ENCODE data around the gene PLCG1. TPM values are rescaled to one million over a fixed set of nuclear protein-coding genes. Genes with fewer than 3 reads are reported as not detected.

The PLCG1 gene
- total RNA-seq, 1 experiment from 2014 or later = 45.6 TPM

DNA sequence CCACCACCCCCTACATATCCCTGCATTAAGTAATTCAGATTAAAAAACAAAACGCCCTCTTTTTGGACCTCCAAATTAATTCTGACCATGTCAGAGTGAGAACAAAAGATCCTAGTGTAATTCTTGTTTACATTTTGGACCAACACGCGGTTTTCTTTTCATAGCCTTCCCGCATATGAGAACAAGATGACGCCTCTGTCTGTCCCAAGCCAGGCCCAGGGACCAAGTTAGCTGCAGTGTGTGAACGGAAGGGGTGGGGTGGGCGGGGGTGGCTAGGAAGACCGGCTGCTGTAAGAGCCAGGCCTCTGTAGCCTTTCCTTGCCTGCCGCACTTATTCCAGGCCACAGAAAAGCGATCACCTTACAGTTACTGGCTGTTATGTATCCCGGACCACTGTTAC, 68.0 kb downstream of the PLCG1 start:
- Histone ChIP-seq H3K27ac (ENCODE audit: low read depth, low read length) (no peak overlapping the region), H3K9me2 (ENCODE audit: insufficient read depth) (no peaks in the 10 kb centered on the region), H3K9ac (ENCODE audit: low read length) (no peak overlapping the region), H3K79me2 (ENCODE audit: insufficient read depth, low read length) (no peaks in the 10 kb centered on the region), H3K36me3 (ENCODE audit: control insufficient read depth in 1 of 2, insufficient read depth in 2 of 2, low read length in 2 of 2) (no peaks in the 10 kb centered on the region), H3K9me3 (ENCODE audit: control insufficient read depth in 1 of 2, insufficient read depth in 1 of 2, low read depth in 1 of 2, low read length in 2 of 2) (no peaks in the 10 kb centered on the region), H3K4me2 (ENCODE audit: low read length) (no peak overlapping the region), H3K4me1 (ENCODE audit: control insufficient read depth in 1 of 2, insufficient read depth in 2 of 2, low read length in 2 of 2) (no peaks in the 10 kb centered on the region), H3K27me3 (ENCODE audit: insufficient read depth, low read length) (no peaks in the 10 kb centered on the region), H3K4me3 (replicated peaks in 1 of 2; ENCODE audit: low read depth in 1 of 2, low read length in 2 of 2) (no peak overlapping the region), H4K20me1 (ENCODE audit: insufficient read depth) (no peaks in the 10 kb centered on the region), H2AFZ (ENCODE audit: low read depth, low read length, poor library complexity, severe bottlenecking) (no peak overlapping the region)
- ChIA-PET RAD21 (ENCODE audit: low non-redundant PET in 1 of 2, low total read pairs in 2 of 2, uncharacterized antibody in 2 of 2, unreplicated experiment in 2 of 2) (no interaction called here), CTCF (no interaction called here), POLR2A (no interaction called here)
- no peak for TF ChIP-seq MAX (IDR thresholded peaks at IDR 0.05)
- TF ChIP-seq FOSL1 (IDR thresholded peaks at IDR 0.05; ENCODE audit: low read depth) = no peak
- TF ChIP-seq EZH2 (IDR thresholded peaks at IDR 0.05) = no peak
- TF ChIP-seq POLR2A (IDR thresholded peaks at IDR 0.05; ENCODE audit: borderline replicate concordance, extremely low read depth, insufficient read depth, insufficient read length) = no peak
- TF ChIP-seq SIN3A (IDR thresholded peaks at IDR 0.05; ENCODE audit: low read depth) = no peak
- TF ChIP-seq CEBPB (IDR thresholded peaks at IDR 0.05; ENCODE audit: low read depth) = no peak
- TF ChIP-seq, protein P1, sequence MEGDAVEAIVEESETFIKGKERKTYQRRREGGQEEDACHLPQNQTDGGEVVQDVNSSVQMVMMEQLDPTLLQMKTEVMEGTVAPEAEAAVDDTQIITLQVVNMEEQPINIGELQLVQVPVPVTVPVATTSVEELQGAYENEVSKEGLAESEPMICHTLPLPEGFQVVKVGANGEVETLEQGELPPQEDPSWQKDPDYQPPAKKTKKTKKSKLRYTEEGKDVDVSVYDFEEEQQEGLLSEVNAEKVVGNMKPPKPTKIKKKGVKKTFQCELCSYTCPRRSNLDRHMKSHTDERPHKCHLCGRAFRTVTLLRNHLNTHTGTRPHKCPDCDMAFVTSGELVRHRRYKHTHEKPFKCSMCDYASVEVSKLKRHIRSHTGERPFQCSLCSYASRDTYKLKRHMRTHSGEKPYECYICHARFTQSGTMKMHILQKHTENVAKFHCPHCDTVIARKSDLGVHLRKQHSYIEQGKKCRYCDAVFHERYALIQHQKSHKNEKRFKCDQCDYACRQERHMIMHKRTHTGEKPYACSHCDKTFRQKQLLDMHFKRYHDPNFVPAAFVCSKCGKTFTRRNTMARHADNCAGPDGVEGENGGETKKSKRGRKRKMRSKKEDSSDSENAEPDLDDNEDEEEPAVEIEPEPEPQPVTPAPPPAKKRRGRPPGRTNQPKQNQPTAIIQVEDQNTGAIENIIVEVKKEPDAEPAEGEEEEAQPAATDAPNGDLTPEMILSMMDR (IDR thresholded peaks at IDR 0.05 in 2 of 3, conservative IDR thresholded peaks at IDR 0.05 in 1 of 3; ENCODE audit: borderline replicate concordance in 1 of 3, insufficient read depth in 1 of 3, low read depth in 2 of 3, low read length in 2 of 3) = no peak
- TF ChIP-seq SP1 (IDR thresholded peaks at IDR 0.05; ENCODE audit: low read depth) = no peak
- no peak for TF ChIP-seq SRF (IDR thresholded peaks at IDR 0.05; ENCODE audit: low read depth)
- no peak for TF ChIP-seq TCF7L2 (IDR thresholded peaks at IDR 0.05; ENCODE audit: borderline replicate concordance, extremely low read depth, insufficient read depth, insufficient read length)
- no peak for TF ChIP-seq CBX3 (IDR thresholded peaks at IDR 0.05; ENCODE audit: low read depth)
- TF ChIP-seq ZNF274 (IDR thresholded peaks at IDR 0.05; ENCODE audit: low read depth, low read length) = no peak
- TF ChIP-seq ELF1 (IDR thresholded peaks at IDR 0.05; ENCODE audit: borderline replicate concordance, low read depth) = no peak
- no peak for TF ChIP-seq POLR2AphosphoS5 (IDR thresholded peaks at IDR 0.05; ENCODE audit: low read depth, low read length)
- no peak for TF ChIP-seq JUND (IDR thresholded peaks at IDR 0.05)
- ATAC-seq = no peak
- no TSS peak for BruUV-seq (replicated peaks)
- no peak for DNase-seq (ENCODE audit: low read depth, low spot score)
- intact Hi-C loops (cut with micrococcal nuclease) = no loop called here
